Right atrium auricular region (tissue), 2 donors: ENCODE data around the gene LUZP2. TPM values are rescaled to one million over a fixed set of nuclear protein-coding genes. Genes with fewer than 3 reads are reported as not detected.

Source experiments
- DNase-seq: peaks from one replicate; pipeline ENCODE4 v3.0.0-alpha.2; 2019; ENCODE audit warnings: low spot score
- H3K27ac ChIP-seq, 2 donors: fragments of 200-600 bp; sonication (generic); 1 replicate in 1 of 2; 2 replicates in 1 of 2; pipeline ENCODE4 v1.5.1; 2016 to 2019
- H3K27me3 ChIP-seq, 2 donors: fragments of 200-600 bp; sonication (generic); one replicate each; pipeline versions ENCODE4 v1.5.1 to v1.6.0; 2017 to 2019
- H3K36me3 ChIP-seq: fragments of 200-600 bp; sonication (generic); one replicate; pipeline ENCODE4 v1.5.1; 2016
- H3K4me1 ChIP-seq, 2 donors: fragments of 200-600 bp; sonication (generic); one replicate each; pipeline versions ENCODE4 v1.5.1 to v1.6.0; 2017 to 2019
- H3K4me3 ChIP-seq, 2 donors: fragments of 200-600 bp; sonication (generic); 1 replicate in 1 of 2; 2 replicates in 1 of 2; pipeline ENCODE4 v1.5.1; 2017 to 2019; ENCODE audit warnings: mild to moderate bottlenecking in 1 of 2, moderate library complexity in 1 of 2
- H3K9me3 ChIP-seq, 2 donors: fragments of 200-600 bp; sonication (generic); one replicate each; pipeline ENCODE4 v1.5.1; 2019
- CTCF ChIP-seq, 2 donors: fragments of 200-600 bp; sonication (generic); IDR thresholded peaks; one replicate each; pipeline ENCODE4 v1.5.1; 2019; ENCODE audit warnings: antibody characterized with exemption in 2 of 2
- total RNA-seq, 2 donors: library from RNA; depleted of rRNA; stranded (reverse); fragments of >200 nt; gene quantifications; one replicate each; pipeline ENCODE4 v1.1.0, GENCODE V29; 2016

LUZP2 gene
- total RNA-seq, 2 donors from 2014 or later = 0.19 TPM; not detected in 1

GRCh38 chr11:25094085-25094802, 597.4 kb downstream of the LUZP2 start:
- Histone ChIP-seq H3K9me3 (no peaks in the 10 kb centered on the region), H3K4me1 (no peaks in the 10 kb centered on the region), H3K27ac (no peak overlapping the region), H3K27me3 (no peaks in the 10 kb centered on the region), H3K36me3 (no peaks in the 10 kb centered on the region), H3K4me3 (no peak overlapping the region)
- TF ChIP-seq CTCF (IDR thresholded peaks at IDR 0.05) = no peak
- no peak for DNase-seq

GRCh38 chr11:25119416-25119815, 622.6 kb downstream of the LUZP2 start:
- Histone ChIP-seq H3K27me3 (no peaks in the 10 kb centered on the region), H3K36me3 (no peaks in the 10 kb centered on the region), H3K4me1 (no peaks in the 10 kb centered on the region), H3K9me3 (no peaks in the 10 kb centered on the region), H3K27ac (no peak overlapping the region), H3K4me3 (no peak overlapping the region)
- no peak for DNase-seq
- TF ChIP-seq CTCF (IDR thresholded peaks at IDR 0.05) = no peak
